IMR-90 (cell line): ENCODE results near the gene TBC1D16. TPM values are rescaled to one million over a fixed set of nuclear protein-coding genes. Genes with fewer than 3 reads are reported as not detected.

Source experiments
- ATAC-seq: fragments of 200-7000 bp; cut with Tn5 transposase; 2 replicates; pipeline ENCODE4 v1.9.1; 2020; ENCODE audit warnings: low read depth, mild to moderate bottlenecking, moderate library complexity
- BruUV-seq: library from RNA; stranded (reverse); fragments of 400-500 nt; replicated peaks from 2 replicates; lab custom pipeline; 2021; lab: Mats Ljungman, UMichigan
- CTCF ChIA-PET: fragments of 300-600 bp; formaldehyde crosslinking; extraction: SDS; loops from one replicate; lab custom pipeline; 2021; ENCODE audit warnings: antibody characterized with exemption; lab: Yijun Ruan, JAX
- POLR2A ChIA-PET: fragments of 300-600 bp; sonication (Branson Sonifier 250); formaldehyde crosslinking; loops from one replicate; lab custom pipeline; 2022; ENCODE audit warnings: antibody characterized with exemption; ENCODE audit not compliant: unreplicated experiment; lab: Charles Lee
- DNase-seq: peaks from one replicate; pipeline ENCODE4 v3.0.0; 2013
- H2AFZ ChIP-seq: replicated peaks from 2 replicates; pipeline ENCODE3; 2013; ENCODE audit warnings: low read length, mild to moderate bottlenecking; ENCODE audit not compliant: poor library complexity
- H2AK5ac ChIP-seq: 2 replicates; pipeline ENCODE4 v1.6.1; 2013; ENCODE audit warnings: low read depth, low read length, inconsistent platforms
- H2AK9ac ChIP-seq: replicated peaks from 2 replicates; pipeline ENCODE3; 2013; ENCODE audit warnings: mild to moderate bottlenecking, low read depth, low read length, moderate library complexity; ENCODE audit not compliant: poor library complexity
- H2BK120ac ChIP-seq: 2 replicates; pipeline ENCODE4 v1.6.1; 2013; ENCODE audit warnings: low read depth, low read length, inconsistent platforms
- H2BK15ac ChIP-seq: 3 replicates; pipeline ENCODE4 v1.6.1; 2013; ENCODE audit warnings: low read depth, low read length, inconsistent platforms
- H2BK20ac ChIP-seq: 2 replicates; pipeline ENCODE4 v1.6.1; 2013; ENCODE audit warnings: low read depth, mild to moderate bottlenecking, inconsistent platforms, low read length, moderate library complexity
- H2BK5ac ChIP-seq: 2 replicates; pipeline ENCODE4 v1.6.1; 2013; ENCODE audit warnings: mild to moderate bottlenecking, low read depth, low read length, inconsistent platforms; ENCODE audit not compliant: poor library complexity, severe bottlenecking
- H3K14ac ChIP-seq: replicated peaks from 2 replicates; pipeline ENCODE4 v1.6.1; 2013; ENCODE audit warnings: low read depth, low read length, inconsistent platforms
- H3K18ac ChIP-seq: 2 replicates; pipeline ENCODE4 v1.6.1; 2013; ENCODE audit warnings: low read depth, low read length, control low read depth
- H3K23ac ChIP-seq: 2 replicates; pipeline ENCODE4 v1.6.1; 2013; ENCODE audit warnings: low read depth, low read length, inconsistent platforms
- H3K27ac ChIP-seq: 2 replicates; pipeline ENCODE4 v1.5.1; 2013; ENCODE audit warnings: mild to moderate bottlenecking, control low read depth, low read length; ENCODE audit not compliant: insufficient read depth
- H3K27me3 ChIP-seq: 2 replicates; pipeline ENCODE4 v1.6.1; 2013; ENCODE audit warnings: low read length; ENCODE audit not compliant: control insufficient read depth, insufficient read depth
- H3K36me3 ChIP-seq: 2 replicates; pipeline ENCODE4 v1.6.1; 2013; ENCODE audit warnings: low read length, mixed read lengths; ENCODE audit not compliant: control insufficient read depth, insufficient read depth
- H3K4ac ChIP-seq: 2 replicates; pipeline ENCODE4 v1.6.1; 2013; ENCODE audit warnings: low read depth, low read length, inconsistent platforms
- H3K4me1 ChIP-seq: 2 replicates; pipeline ENCODE4 v1.6.1; 2013; ENCODE audit warnings: low read length, mixed read lengths; ENCODE audit not compliant: control insufficient read depth, insufficient read depth
- H3K4me2 ChIP-seq: 2 replicates; pipeline ENCODE4 v1.6.1; 2013; ENCODE audit warnings: low read depth, mild to moderate bottlenecking, control low read depth, low read length, moderate library complexity
- H3K4me3 ChIP-seq: 2 replicates; pipeline ENCODE4 v1.5.1; 2013; ENCODE audit warnings: low read depth, mild to moderate bottlenecking, control low read depth, low read length, moderate library complexity; ENCODE audit not compliant: insufficient read depth
- H3K56ac ChIP-seq: 2 replicates; pipeline ENCODE4 v1.6.1; 2013; ENCODE audit warnings: low read length, inconsistent platforms; ENCODE audit not compliant: insufficient read depth; ENCODE audit errors: extremely low read depth
- H3K79me1 ChIP-seq, 2 experiments: 2 replicates each; pipeline ENCODE4 v1.6.1; 2013; ENCODE audit warnings: low read length in 2 of 2, inconsistent platforms in 1 of 2, low read depth in 1 of 2
- H3K9ac ChIP-seq: 2 replicates; pipeline ENCODE4 v1.6.1; 2013; ENCODE audit warnings: low read depth, low read length, control low read depth
- H3K9me1 ChIP-seq: 2 replicates; pipeline ENCODE4 v1.6.1; 2013; ENCODE audit warnings: low read length, inconsistent platforms; ENCODE audit not compliant: insufficient read depth
- H3K9me3 ChIP-seq: 2 replicates; pipeline ENCODE4 v1.6.1; 2013; ENCODE audit warnings: low read length; ENCODE audit not compliant: control insufficient read depth, insufficient read depth
- H4K20me1 ChIP-seq: 2 replicates; pipeline ENCODE4 v1.6.1; 2013; ENCODE audit warnings: low read length, inconsistent platforms; ENCODE audit not compliant: insufficient read depth
- H4K5ac ChIP-seq: 2 replicates; pipeline ENCODE4 v1.6.1; 2013; ENCODE audit warnings: mild to moderate bottlenecking, low read depth, low read length, control low read depth
- H4K8ac ChIP-seq, 2 experiments: 2 replicates each; pipeline ENCODE4 v1.6.1; 2013; ENCODE audit warnings: low read depth in 2 of 2, low read length in 2 of 2, control low read depth in 1 of 2, inconsistent platforms in 1 of 2
- H4K91ac ChIP-seq: 2 replicates; pipeline ENCODE4 v1.6.1; 2013; ENCODE audit warnings: low read depth, low read length, inconsistent platforms; ENCODE audit not compliant: insufficient read depth
- BHLHE40 ChIP-seq: fragments of 150-350 bp; IDR thresholded peaks from 2 replicates; pipeline ENCODE4 v1.6.1; 2016; ENCODE audit warnings: mild to moderate bottlenecking, low read depth, low read length
- CEBPB ChIP-seq: IDR thresholded peaks from 2 replicates; pipeline ENCODE4 v1.6.1; 2012; ENCODE audit warnings: low read depth, low read length, improper control_type of control experiment
- CHD1 ChIP-seq: IDR thresholded peaks from 2 replicates; pipeline ENCODE4 v1.6.1; 2012; ENCODE audit warnings: low read depth, low read length, improper control_type of control experiment
- ELK1 ChIP-seq: fragments of 150-350 bp; IDR thresholded peaks from 2 replicates; pipeline ENCODE4 v1.6.1; 2016; ENCODE audit warnings: low read depth, mild to moderate bottlenecking, low read length, moderate library complexity, borderline replicate concordance
- FOS ChIP-seq: fragments of 150-350 bp; IDR thresholded peaks from 2 replicates; pipeline ENCODE4 v1.6.1; 2016; ENCODE audit warnings: low read depth, low read length
- MAFK ChIP-seq: IDR thresholded peaks from 2 replicates; pipeline ENCODE4 v1.6.1; 2012; ENCODE audit warnings: low read depth, low read length, improper control_type of control experiment
- MAZ ChIP-seq: IDR thresholded peaks from 2 replicates; pipeline ENCODE4 v1.6.1; 2012; ENCODE audit warnings: low read depth, mild to moderate bottlenecking, low read length, improper control_type of control experiment, moderate library complexity, borderline replicate concordance
- MXI1 ChIP-seq: IDR thresholded peaks from 2 replicates; pipeline ENCODE4 v1.6.1; 2012; ENCODE audit warnings: low read depth, mild to moderate bottlenecking, low read length, moderate library complexity, borderline replicate concordance
- NFE2L2 ChIP-seq: fragments of 150-350 bp; IDR thresholded peaks from 2 replicates; pipeline ENCODE4 v1.6.1; 2016; ENCODE audit warnings: low read depth, mild to moderate bottlenecking, low read length
- POLR2A ChIP-seq: IDR thresholded peaks from 2 replicates; pipeline ENCODE4 v1.6.1; 2012; ENCODE audit warnings: mild to moderate bottlenecking, low read depth, low read length
- RAD21 ChIP-seq: IDR thresholded peaks from 2 replicates; pipeline ENCODE4 v1.6.1; 2012; ENCODE audit warnings: low read length, improper control_type of control experiment
- RCOR1 ChIP-seq: IDR thresholded peaks from 2 replicates; pipeline ENCODE4 v1.6.1; 2012; ENCODE audit warnings: mild to moderate bottlenecking, low read length, improper control_type of control experiment; ENCODE audit not compliant: insufficient replicate concordance
- RFX5 ChIP-seq: IDR thresholded peaks from 2 replicates; pipeline ENCODE4 v1.8.0; 2012; ENCODE audit warnings: low read depth, mild to moderate bottlenecking, low read length, moderate library complexity
- SMC3 ChIP-seq: fragments of 150-350 bp; IDR thresholded peaks from 2 replicates; pipeline ENCODE4 v1.6.1; 2016; ENCODE audit warnings: low read depth, mild to moderate bottlenecking, antibody characterized with exemption, low read length, moderate library complexity
- WGBS, 2 experiments: methylation state at CpG; one replicate each; pipeline versions ENCODE4 v1.1.5 to v1.1.7; 2013; ENCODE audit warnings: missing lambda C conversion rate in 2 of 2; ENCODE audit not compliant: insufficient read length in 1 of 2; ENCODE audit errors: extremely low coverage in 2 of 2; 5-methylcytosine and 5-hydroxymethylcytosine counted together
- dilution Hi-C: fragments of 300-500 bp; cut with HindIII; formaldehyde crosslinking; loops from one replicate; pipeline ENCODE4 v1.14.3; 2018; ENCODE audit warnings: low sequenced_read_pairs; ENCODE audit not compliant: unreplicated experiment
- in situ Hi-C: fragments of 300-500 bp; cut with MboI; formaldehyde crosslinking; loops from 3 replicates; pipeline ENCODE4 v1.14.3; 2019; ENCODE audit warnings: low sequenced_read_pairs, inconsistent platforms, mixed read lengths
- intact Hi-C: fragments of 100-400 bp; cut with micrococcal nuclease; formaldehyde crosslinking; loops from 2 replicates; pipeline ENCODE4 v1.10.0; 2022
- polyA plus RNA-seq, 3 experiments: library from polyadenylated mRNA; depleted of rRNA; stranded (reverse); fragments of >200 nt; gene quantifications; 2 replicates each; pipeline ENCODE4 v1.2.3, GENCODE V29; 2012; ENCODE audit warnings: low replicate concordance in 1 of 3
- total RNA-seq: library from RNA; depleted of rRNA; stranded (reverse); fragments of >200 nt; gene quantifications from 2 replicates; pipeline ENCODE4 v1.2.3, GENCODE V29; 2012

TBC1D16 gene
- total and polyA plus RNA-seq, 2 of the 4 experiments (the other 2 are of a cell fraction), result 10.1 to 16.7 TPM

- TF ChIP-seq ELK1, result no peak
- TF ChIP-seq FOS, result no peak
Observed at GRCh38 chr17:80005360-80006338, 30.0 kb downstream of the TBC1D16 start (continued).

DNA sequence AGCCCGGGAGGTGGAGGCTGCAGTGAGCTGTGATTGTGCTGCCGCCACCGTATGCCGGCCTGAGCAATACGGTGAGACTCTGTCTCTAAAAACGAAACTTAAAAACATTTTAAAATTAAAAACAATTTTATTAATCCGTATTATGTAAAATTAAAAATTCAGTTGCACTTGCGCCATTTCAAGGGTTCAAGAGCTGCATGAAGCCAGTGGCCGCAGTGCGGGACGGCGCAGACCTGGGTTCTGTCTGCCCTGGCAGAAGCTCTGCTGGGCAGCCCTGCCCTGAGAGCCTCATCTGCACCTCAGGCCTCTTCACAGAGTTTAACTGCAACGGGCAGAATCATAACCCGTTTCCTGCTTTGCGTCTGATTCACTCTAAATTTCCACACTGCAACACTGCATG is 31.7 kb downstream of the TBC1D16 start:
- Histone ChIP-seq H4K20me1 (peaks cover 18% of the 10 kb centered on the region), H3K4me1 (no peaks in the 10 kb centered on the region; the same call in 1 of the 2 replicates), H2BK5ac (no peak overlapping the region), H4K5ac (no peak overlapping the region), H3K9ac (no peak overlapping the region), H2AK5ac (no peak overlapping the region), H3K23ac (no peak overlapping the region), H4K91ac (no peak overlapping the region), H3K56ac (no peak overlapping the region), H3K79me1 (peaks cover 6 to 27% of the 10 kb centered on the region in 2 experiments; a peak in 3 of 4 replicates), H2AFZ (no peak overlapping the region), H3K14ac (no peak overlapping the region), H2AK9ac (no peak overlapping the region), H3K4me3 (no peak overlapping the region), H3K27ac (no peak overlapping the region), H3K27me3 (no peaks in the 10 kb centered on the region), H2BK15ac (no peak overlapping the region), H3K9me3 (no peaks in the 10 kb centered on the region), H3K36me3 (peaks cover 13% of the 10 kb centered on the region), H3K4ac (no peak overlapping the region), H2BK120ac (no peak overlapping the region), H3K18ac (no peak overlapping the region), H3K4me2 (no peak overlapping the region), H4K8ac (no peak overlapping the region), H3K9me1 (no peaks in the 10 kb centered on the region), H2BK20ac (no peak overlapping the region)
- DNase-seq, result no peak
- in situ Hi-C loops (no loop called here), dilution Hi-C loops (no loop called here), intact Hi-C loops (no loop called here)
- no TSS peak for BruUV-seq
- 89% methylated on average over 6 of the region's 15 CpGs; no CpG with 5 or more reads in 1 of the 2 experiments for WGBS, 2 experiments
- ATAC-seq, result no peak
- CTCF ChIA-PET, result interaction anchor here (0.7 kb wide), 1 partner anchor 10 kb away, joined by 3 read pairs; no protein-coding TSS in a partner anchor
- POLR2A ChIA-PET, result no interaction called here
- no peak for TF ChIP-seq RFX5
- no peak for TF ChIP-seq MXI1
- TF ChIP-seq CEBPB, result no peak
- TF ChIP-seq RAD21, result no peak
- TF ChIP-seq CHD1, result no peak
- no peak for TF ChIP-seq SMC3
- TF ChIP-seq NFE2L2, result no peak
- TF ChIP-seq ELK1, result no peak
- no peak for TF ChIP-seq MAZ
- TF ChIP-seq RCOR1, result no peak
- TF ChIP-seq POLR2A, result no peak
- TF ChIP-seq FOS, result no peak
- TF ChIP-seq MAFK, result no peak
- TF ChIP-seq BHLHE40, result no peak
